Measurements from ENCODE around the gene NPSR1.
"Not testable (repeated sequence)": the region's sequence is repeated elsewhere in the genome, so short reads cannot be mapped to it uniquely, and the experiment has no call there.

The NPSR1 gene

GRCh38 chr7:34807548-34808340 is 149.7 kb downstream of the NPSR1 start:
- TF ChIP-seq, protein P1, sequence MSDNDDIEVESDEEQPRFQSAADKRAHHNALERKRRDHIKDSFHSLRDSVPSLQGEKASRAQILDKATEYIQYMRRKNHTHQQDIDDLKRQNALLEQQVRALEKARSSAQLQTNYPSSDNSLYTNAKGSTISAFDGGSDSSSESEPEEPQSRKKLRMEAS (IDR thresholded peaks at IDR 0.05; ENCODE audit: low read depth, low read length), result no peak
- TF ChIP-seq CTCF (IDR thresholded peaks at IDR 0.05; ENCODE audit: low read depth, low read length) (no peak), POLR2A (IDR thresholded peaks at IDR 0.05; ENCODE audit: extremely low read depth, insufficient read length) (no peak), MYC (IDR thresholded peaks at IDR 0.05; ENCODE audit: low read depth, low read length) (no peak)
- H3K4me3 ChIP-seq (ENCODE audit: low read depth, low read length), result no peak overlapping the region
- no peak for DNase-seq (ENCODE audit: low read depth)

DNA sequence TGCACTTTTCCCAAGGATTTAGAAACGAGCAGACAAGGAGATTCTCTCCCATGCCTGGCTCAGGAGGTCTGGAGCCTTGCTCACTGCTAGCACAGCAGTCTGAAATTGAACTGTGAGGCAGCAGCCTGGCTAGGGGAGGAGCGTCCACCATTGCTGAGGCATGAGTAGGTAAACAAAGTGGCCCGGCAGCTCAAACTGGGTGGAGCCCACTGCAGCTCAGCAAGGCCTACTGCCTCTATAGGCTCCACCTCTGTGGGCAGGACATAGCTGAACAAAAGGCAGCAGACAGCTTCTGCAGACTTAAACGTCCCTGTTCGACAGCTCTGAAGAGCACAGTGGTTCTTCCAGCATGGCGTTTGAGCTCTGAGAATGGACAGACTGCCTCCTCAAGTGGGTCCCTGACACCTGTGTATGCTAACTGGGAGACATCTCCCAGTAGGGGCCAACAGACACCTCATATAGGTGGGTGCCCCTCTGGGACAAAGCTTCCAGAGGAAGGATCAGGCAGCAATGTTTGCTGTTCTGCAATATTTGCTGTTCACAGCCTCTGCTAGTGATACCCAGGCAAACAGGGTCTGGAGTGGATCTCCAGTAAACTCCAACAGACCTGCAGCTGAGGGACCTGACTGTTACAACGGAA is 156.3 kb downstream of the NPSR1 start:
- DNase-seq (ENCODE audit: low read depth); H3K4me3 ChIP-seq (ENCODE audit: low read depth, low read length): not testable (repeated sequence)

DNA sequence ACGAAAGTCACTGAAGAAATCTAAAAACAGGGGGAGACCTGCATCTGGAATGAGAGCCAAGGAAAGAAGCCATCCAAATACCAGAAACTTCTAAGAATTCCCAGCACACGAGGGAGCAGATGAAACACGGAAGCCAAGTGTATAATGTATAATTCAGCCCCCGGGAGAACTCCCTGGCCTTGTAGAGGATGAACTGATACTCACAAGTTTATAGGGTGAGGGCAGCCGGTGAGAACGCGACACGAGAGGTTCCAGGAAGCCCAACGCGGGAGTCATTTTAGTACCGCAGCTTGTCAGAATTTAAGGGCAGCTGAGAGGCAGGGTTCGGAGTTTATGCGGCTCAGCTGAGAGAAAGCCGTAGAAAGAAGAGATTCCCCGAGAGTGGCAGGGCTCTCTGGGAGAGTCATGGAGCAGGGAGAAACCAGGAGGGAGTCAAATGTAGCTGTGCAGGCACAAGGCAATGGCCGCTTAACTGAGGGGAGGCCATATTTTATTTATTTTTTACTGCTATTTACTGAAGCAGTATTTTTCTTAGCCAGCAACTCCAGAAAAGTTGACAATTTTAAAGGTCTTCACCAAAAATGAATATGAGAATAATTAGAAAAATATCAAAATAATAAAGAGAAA is 164.0 kb downstream of the NPSR1 start:
- DNase-seq (ENCODE audit: low read depth), result no peak
- TF ChIP-seq, protein P1 (IDR thresholded peaks at IDR 0.05; ENCODE audit: low read depth, low read length), result no peak
- TF ChIP-seq POLR2A (IDR thresholded peaks at IDR 0.05; ENCODE audit: extremely low read depth, insufficient read length), result no peak
- TF ChIP-seq CTCF (IDR thresholded peaks at IDR 0.05; ENCODE audit: low read depth, low read length), result no peak
- no peak for TF ChIP-seq MYC (IDR thresholded peaks at IDR 0.05; ENCODE audit: low read depth, low read length)
- no peak overlapping the region for H3K4me3 ChIP-seq (ENCODE audit: low read depth, low read length)

- TF ChIP-seq MYC (IDR thresholded peaks at IDR 0.05; ENCODE audit: low read depth, low read length) (no peak), POLR2A (IDR thresholded peaks at IDR 0.05; ENCODE audit: extremely low read depth, insufficient read length) (no peak), CTCF (IDR thresholded peaks at IDR 0.05; ENCODE audit: low read depth, low read length) (peak; percentile 89)
- TF ChIP-seq, protein P1 (IDR thresholded peaks at IDR 0.05; ENCODE audit: low read depth, low read length), result no peak
- peak; percentile 55 for DNase-seq (ENCODE audit: low read depth)
- no peak overlapping the region for H3K4me3 ChIP-seq (ENCODE audit: low read depth, low read length)
Observed at GRCh38 chr7:34823650-34824258, 165.7 kb downstream of the NPSR1 start.

DNA sequence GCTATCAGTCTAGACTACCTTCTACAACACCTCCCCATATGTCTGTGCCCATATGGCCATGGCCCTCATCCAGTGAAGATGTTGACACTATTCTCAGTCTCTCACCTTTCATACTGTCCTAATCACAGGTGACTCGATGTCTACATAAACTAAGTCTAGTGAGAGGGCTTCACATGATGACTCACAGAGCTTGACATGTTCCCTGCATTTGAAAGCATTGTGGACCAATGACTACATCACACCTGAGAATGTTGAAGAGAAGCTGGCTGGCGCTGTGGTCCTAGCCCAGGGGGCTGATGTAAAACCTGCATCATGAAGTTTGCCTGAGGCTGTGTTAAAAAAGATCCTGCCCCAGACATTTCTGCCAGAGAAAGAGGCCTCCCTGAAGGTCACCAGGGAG is 167.2 kb downstream of the NPSR1 start:
- TF ChIP-seq MYC (IDR thresholded peaks at IDR 0.05; ENCODE audit: low read depth, low read length) (no peak), POLR2A (IDR thresholded peaks at IDR 0.05; ENCODE audit: extremely low read depth, insufficient read length) (no peak), CTCF (IDR thresholded peaks at IDR 0.05; ENCODE audit: low read depth, low read length) (no peak)
- TF ChIP-seq, protein P1 (IDR thresholded peaks at IDR 0.05; ENCODE audit: low read depth, low read length), result no peak
- DNase-seq (ENCODE audit: low read depth), result no peak
- H3K4me3 ChIP-seq (ENCODE audit: low read depth, low read length), result no peak overlapping the region

- DNase-seq (ENCODE audit: low read depth), result no peak
- TF ChIP-seq, protein P1 (IDR thresholded peaks at IDR 0.05; ENCODE audit: low read depth, low read length), result no peak
- TF ChIP-seq POLR2A (IDR thresholded peaks at IDR 0.05; ENCODE audit: extremely low read depth, insufficient read length) (no peak), CTCF (IDR thresholded peaks at IDR 0.05; ENCODE audit: low read depth, low read length) (no peak), MYC (IDR thresholded peaks at IDR 0.05; ENCODE audit: low read depth, low read length) (no peak)
- no peak overlapping the region for H3K4me3 ChIP-seq (ENCODE audit: low read depth, low read length)
Observed at GRCh38 chr7:34830390-34830789, 172.4 kb downstream of the NPSR1 start.
